ENCODE data around the gene RGL2. TPM values are rescaled to one million over a fixed set of nuclear protein-coding genes. Genes with fewer than 3 reads are reported as not detected.
A peak's percentile ranks its signal among the peaks of the same experiment; 100 is the strongest.
"Not testable (repeated sequence)": the region's sequence is repeated elsewhere in the genome, so short reads cannot be mapped to it uniquely, and the experiment has no call there.

RGL2 gene
- total RNA-seq, 1 experiment from 2014 or later, result 17.7 TPM

DNA sequence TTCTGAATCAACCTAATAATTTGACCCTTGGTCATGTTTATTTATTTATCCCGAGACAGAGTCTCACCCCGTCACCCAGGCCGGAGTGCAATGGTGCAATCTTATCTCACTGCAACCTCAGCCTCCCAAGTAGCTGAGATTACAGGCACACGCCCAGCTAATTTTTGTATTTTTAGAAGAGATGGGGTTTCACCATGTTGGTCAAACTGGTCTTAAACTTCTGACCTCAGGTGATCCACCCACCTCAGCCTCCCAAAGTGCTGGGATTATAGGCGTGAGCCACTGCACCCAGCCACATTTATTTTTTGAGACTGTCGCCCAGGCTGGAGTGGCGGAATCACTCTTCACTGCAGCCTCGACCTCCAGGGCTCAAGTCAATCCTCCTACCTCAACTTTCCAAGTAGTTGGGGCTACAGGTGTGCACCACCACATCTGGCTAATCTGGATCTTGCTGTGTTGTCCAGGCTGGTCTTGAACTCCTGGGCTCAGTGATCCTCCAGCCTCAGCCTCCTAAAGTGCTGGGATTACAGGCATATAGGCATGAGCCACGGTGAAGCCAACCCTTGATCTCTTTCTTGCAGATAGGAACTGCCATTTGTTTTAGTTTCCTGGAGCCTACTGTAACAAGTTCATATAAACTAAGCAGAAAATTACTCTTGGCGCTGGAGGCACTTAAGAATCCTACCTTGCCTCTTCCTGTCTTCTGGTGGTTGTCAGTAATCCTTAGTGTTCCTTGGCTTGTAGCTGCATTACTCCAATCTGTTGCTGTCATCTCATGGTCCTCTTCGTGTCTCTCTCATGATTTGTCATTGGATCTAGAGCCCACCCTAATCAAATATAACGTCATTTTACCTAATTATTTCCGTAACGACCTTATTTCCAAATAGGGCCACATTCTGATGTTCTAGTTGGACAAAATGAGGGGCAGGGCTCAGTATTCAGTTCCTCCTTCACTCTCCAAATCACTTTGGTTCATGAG is 24.5 kb downstream of the RGL2 start:
- DNase-seq (ENCODE audit: low spot score), result no peak

DNA sequence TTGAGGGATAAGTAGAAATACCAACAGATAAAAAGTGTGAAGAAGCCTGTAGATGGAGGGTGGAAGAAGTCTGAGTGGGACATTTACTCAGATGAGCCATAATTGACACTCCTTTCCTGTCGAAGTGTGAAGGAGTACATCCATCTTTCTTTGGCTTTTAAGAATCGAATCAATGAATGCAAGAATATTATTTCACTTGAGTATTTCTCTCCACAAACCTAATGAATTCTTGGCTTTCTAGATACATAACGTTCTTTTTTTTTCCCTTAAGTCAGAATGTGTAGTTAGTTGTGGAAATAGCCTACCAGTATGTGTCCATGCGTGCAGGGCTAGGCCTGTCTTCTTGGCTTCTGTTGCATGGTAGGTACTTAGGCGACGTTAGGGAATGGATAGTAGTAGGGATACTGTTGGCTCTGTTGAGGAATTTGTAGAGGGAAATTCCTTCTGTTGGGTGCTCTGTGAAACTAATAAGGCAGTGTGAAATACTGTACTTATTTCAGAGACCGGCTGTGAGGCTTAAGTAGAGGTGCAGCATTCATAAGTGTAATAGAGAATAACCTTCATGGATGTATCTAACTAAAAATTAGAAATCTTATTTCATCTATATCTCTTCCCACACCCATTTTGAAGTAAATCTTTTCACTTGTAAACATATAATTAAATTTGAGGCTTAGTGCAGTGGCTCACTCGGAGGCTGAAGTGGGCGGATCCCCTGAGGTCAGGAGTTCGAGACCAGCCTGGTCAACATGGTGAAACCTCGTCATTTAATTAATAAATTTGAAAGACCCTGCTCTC is 25.4 kb downstream of the RGL2 start:
- DNase-seq (ENCODE audit: low spot score), result no peak

DNA sequence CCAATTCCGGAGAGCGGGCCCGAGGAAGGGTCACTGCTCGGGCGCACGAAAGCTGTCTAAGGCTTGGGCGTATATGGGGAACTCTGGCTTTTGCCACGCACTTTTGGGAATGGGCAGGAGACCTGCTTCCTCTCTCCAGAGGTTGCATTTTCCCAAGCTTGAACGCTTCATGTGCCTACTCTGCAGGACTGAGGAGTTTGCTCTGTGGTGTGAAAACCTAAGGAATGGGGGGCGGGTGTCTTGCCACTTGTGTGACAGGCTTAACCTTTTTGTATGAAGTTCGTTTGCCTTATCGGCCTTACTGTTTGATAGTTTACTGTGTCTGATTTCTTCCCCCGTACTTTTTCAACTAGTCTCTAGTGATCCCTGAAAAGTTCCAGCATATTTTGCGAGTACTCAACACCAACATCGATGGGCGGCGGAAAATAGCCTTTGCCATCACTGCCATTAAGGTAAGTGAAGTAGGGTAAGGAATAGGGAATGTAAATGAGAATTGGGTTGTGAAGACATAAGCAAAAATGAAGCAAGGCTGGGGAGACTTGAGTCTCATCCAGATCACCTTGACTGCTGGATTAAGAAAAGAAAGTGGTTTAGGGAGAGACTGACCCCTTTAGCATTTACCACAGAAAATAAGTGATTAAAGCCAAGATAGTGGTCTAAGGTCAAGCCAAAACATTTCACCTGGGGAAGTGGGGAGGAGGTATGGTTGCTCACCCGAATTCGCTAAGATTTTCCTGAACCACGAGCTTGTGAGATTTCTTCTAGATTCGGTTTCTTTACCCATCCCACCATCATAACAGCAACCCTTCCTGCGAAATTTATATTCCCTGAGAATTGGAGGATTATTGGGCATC is 26.2 kb downstream of the RGL2 start:
- DNase-seq (ENCODE audit: low spot score), result no peak

DNA sequence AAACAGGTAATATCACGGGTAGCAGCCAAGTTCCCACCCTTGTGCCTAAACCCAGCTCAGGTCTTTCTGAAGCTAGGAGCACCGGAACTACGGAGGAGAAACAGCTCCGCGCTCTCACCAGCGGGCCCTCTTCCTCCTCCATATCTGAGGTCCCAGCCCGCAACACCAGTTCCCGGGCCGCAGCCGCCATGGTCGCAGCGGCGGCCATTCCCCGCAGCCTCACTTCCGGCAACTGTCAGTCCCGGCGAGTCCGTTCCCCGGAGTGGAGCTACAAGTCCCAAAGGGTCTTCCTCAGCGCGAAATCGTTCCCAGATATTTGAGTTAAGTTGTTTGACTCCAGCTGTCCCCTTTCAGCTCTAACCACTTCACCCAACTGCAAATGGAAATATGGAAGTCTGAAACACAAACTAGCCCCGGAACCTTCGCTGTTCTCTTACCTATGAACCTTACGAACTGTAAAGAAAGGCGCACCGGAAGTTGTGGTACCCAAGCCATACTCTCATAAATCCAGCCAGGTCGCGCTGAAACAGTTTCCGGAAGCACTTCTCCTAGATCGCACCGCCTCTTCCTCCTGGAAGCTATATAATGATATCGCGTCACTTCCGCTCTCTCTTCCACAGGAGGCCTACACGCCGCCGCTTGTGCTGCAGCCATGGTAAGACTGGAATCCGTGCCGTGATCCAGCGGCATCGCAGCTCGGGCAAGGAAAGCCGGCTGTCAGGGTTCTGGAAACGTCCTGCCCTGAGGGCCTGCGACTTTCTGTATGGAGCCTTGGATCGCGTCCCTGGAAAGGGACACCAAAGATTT is 27.1 kb downstream of the RGL2 start, which contains the start of the genes RPS18 and VPS52:
Gene RPS18, plus strand, starts transcription at position 608 of the 807 bp plus-strand sequence. Its CDS starts 45 bp downstream, at position 653.
Gene VPS52, minus strand, starts transcription at position 409 of the 807 bp plus-strand sequence. Its CDS starts 201 bp downstream, at position 208.
- DNase-seq (ENCODE audit: low spot score), result peak; percentile 98

DNA sequence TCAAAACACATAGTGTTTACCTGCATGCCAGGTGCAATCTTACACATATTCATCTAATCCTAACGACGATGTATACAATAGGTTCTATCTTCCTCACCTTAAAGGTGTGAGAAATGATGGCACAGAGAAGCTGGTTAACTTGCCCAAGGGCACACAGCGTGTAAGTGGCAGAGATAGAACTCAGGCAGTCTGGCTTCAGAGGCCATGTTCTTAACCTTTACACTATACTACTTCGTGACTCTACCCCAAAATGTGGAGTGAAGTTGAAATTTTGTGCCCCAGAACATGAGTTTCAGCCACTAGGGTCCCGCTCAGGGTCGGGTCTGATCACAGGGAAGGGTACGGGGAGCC is 27.6 kb downstream of the RGL2 start:
- no peak for DNase-seq (ENCODE audit: low spot score)

- no peak for DNase-seq (ENCODE audit: low spot score)
Measured at GRCh38 chr6:33264015-33264414, 34.7 kb downstream of the RGL2 start.

GRCh38 chr6:33262490-33262889 is 36.3 kb downstream of the RGL2 start:
- not testable (repeated sequence) for DNase-seq (ENCODE audit: low spot score)

- DNase-seq (ENCODE audit: low spot score), result no peak
Measured at GRCh38 chr6:33259032-33259431, 39.7 kb downstream of the RGL2 start.

DNA sequence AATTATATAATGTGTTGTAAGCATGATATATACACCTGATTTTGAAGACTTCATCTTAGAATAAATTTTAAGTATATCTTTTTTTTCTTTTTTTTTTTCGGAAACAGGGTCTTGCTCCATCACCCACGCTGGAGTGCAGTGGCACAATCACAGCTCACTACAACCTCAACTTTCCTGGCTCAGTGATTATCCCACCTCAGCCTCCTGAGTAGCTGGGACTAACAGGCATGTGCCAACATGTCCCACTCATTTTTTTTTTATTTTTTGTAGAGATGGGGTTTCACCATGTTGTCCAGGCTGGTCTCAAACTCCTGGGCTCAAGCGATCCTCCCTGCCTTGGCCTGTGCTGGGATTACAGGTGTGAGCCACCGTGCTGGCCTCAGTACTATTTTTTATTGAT is 44.2 kb downstream of the RGL2 start:
- DNase-seq (ENCODE audit: low spot score), result no peak

DNA sequence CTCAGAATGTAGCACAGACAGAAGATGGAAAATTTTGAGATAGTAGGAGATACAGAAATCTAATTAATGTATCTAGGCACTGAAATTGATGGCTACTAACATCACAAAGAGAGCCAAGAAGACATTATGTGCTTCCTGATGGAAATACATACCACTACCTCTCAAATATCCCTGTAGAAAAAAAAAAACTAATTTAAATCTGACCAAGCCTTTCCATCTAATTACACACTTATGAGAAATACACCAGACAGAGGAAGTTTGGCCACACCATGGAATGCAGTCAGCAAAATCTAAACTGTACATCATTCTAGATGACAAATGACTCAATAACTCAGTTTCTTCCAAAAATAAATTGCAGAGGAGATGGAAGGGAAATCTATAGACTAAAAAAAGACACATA is 46.0 kb downstream of the RGL2 start:
- DNase-seq (ENCODE audit: low spot score), result peak; percentile 29

- DNase-seq (ENCODE audit: low spot score), result no peak
Measured at GRCh38 chr6:33251395-33252012, 47.2 kb downstream of the RGL2 start.

DNA sequence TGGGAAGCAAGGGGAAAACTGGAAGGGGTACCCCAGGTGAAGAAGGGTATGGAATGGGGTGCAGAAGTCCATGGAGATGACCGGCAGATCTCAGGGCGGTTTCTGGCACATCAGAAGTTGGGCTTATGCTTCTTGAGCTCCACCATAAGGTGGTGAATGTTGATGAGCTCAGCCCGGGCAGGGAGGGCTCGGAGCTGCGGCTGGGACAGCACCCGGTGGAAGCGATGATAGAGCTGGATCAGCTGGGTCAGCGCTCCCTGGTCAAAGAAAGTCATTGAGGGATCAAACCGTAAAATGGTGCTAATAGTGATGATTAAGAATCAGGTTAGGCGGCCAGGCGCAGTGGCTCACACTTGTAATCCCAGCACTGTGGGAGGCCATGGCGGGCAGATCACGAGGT is 48.0 kb downstream of the RGL2 start:
- no peak for DNase-seq (ENCODE audit: low spot score)

DNA sequence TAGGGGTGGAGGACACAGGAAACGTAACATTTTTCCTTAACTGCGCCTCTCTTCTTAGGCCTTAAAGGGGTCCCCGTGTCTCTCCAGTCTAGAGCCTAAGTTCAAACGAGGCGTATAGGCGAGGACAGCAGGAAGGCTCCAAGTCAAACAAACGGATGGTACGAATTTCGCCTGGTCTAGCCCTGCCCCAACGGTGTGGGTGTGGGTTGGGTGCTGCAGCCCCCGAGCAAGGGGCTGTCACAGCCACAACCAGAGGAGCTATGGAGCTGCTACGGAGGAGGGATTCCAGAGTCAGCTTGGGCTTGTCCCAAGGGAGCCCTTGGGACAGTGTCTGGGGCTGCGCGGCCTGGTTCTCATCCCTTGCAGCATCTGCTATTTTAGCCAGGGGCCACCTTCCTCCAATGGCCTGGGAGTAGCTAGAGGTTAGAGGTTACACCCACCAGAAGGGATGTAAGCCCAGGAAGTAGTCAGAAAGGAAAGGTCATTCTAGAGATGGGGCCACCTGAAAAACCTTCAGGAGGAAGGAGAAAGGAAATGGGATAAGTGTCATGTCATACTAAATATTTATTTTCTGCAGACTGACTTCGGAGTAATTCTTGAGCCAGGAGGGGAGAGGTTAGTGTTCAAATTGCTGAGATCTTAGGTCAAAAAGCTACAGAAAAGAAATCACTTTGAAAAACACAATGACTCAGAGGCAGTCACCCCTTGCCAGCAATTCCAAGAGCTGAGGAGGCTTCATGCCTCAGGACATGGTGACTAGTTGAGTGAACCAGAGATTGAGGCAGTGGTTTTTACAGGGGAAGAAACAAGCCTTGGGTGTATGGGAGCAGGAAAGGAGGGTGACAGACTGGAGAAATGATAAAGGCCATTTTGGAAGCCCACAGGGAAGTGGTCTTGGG is 48.8 kb downstream of the RGL2 start:
- DNase-seq (ENCODE audit: low spot score), result peak; percentile 60

GRCh38 chr6:33248932-33249731 is 49.6 kb downstream of the RGL2 start:
- DNase-seq (ENCODE audit: low spot score), result peak; percentile 97

GRCh38 chr6:33248643-33248931 is 50.2 kb downstream of the RGL2 start:
- DNase-seq (ENCODE audit: low spot score), result no peak

- DNase-seq (ENCODE audit: low spot score), result peak; percentile 87
Measured at GRCh38 chr6:33247977-33248642, 50.6 kb downstream of the RGL2 start.

- DNase-seq (ENCODE audit: low spot score), result no peak
Measured at GRCh38 chr6:33243476-33243875, 55.3 kb downstream of the RGL2 start.

- DNase-seq (ENCODE audit: low spot score), result no peak
Measured at GRCh38 chr6:33241968-33242367, 56.8 kb downstream of the RGL2 start.

Measured in A172 (cell line).